ENCODE measurements around the gene FECH.
"Not testable (repeated sequence)": the region's sequence is repeated elsewhere in the genome, so short reads cannot be mapped to it uniquely, and the experiment has no call there.

FECH gene

GRCh38 chr18:57586251-57587049, at the start of gene FECH:
FECH (minus strand) TSS chr18:57586702; CDS start chr18:57586620, 82 bp downstream.
- DNase-seq = peak; percentile 23

GRCh38 chr18:57635003-57635822, 48.7 kb upstream of the FECH start:
- DNase-seq = no peak

DNA sequence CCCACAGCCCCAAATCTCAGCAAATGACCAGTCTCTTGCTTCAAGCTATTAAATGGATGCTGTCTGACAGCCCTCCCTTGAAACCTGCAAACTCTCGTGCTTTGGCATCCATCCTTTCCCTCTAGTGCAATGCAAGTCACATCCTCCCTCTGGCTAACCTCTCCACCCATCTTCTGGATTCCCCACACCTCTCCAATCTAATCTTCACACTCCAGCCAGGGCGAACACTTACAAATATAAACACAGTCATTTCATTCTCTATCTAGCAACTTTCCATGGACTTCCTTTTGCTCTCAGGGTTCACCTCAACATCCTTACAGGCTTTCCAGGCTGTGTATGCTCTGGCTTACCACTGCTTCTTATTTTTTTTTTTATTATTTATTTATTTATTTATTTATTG, 45.2 kb upstream of the FECH start:
- no peak for DNase-seq

DNA sequence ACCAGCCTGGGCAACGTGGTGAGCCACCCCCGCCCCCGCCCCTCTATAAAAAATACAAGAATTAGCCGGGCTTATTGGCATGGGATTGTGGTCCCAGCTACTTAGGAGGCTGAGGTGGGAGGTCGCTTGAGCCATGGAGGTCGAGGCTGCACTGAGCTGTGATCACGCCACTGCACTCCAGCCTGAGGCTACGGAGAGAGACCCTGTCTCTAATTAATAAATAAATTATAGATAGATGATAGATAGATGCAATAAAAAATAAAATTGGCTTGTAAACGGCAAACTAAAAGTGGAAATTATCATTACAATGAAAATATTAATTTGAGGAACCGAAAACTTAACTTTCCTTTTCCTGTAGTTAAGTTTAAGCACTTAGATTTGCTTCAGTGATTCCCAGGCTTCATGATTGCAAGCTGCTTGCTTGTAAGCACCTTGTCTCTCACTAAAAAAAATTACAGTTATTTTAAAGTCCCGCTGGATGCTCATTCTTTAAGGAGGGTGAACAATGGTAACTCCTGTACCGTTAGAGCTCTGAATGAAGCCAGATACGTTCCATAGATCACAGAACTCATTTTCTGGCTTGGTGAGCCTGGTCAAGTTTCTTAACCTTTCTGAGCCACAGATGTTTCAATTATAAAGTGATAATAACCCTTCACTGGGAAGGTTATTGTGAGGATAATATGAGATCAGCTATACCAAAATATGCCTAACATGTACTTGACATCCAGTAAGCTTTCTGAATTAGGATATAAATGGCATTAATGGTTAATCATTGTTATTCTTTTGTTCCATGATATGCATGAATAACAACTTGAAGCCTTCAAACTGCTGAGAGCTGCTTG, 44.5 kb upstream of the FECH start:
- no peak for DNase-seq

DNA sequence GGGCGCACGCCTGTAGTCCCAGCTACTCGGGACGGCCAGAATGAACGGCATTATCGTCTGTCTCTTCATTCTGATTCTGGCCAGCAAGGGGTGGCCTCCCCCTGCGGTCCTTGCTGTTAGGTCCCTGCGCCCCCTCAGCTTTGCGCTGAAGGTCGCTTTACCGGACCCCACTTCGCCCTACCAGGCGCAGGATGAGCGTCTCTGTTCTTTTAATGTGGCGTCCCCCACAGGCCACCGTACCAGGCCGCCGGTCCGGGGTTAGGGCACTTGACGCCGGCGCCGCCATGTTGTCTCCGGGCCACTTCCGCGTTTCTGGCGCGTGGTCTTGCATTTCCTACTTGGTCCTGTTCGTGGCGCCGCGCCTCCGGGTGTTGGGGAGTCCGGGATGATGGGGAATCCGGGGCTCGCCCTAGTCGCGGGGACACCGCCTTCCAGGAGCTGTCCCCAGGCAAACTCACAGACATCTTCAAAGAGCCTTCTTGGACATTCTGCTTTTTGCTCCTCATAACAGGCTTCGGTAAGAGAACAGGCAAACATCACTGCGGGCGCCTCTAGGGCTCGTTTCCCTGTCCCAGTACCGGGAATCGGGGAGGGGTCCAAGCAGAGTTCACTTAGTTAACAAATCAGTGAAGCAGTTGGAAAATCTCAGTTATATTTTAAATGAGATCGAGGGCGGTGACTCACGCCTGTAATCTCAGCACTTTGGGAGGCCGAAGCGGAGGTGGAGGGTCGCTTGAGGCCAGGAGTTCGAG, 43.7 kb upstream of the FECH start:
- DNase-seq = peak; percentile 61

DNA sequence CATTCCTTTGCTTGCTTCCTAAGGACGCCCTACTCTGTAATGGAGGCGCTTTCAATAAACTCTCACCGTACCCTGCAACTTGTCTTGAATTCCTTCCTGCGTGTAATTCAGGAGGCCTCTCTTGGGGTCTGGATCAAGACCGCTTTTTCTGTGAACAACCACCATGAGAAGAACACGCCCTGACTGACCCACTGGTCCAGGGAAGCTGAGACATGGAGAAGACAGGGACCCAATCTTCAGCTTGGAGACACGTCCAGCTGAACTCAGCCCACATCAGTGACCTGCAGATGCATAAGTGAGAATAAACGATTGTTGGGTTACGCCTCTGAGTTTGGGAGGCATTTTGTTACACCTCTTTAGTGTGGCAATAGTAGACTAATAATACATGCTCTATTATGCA, 42.9 kb upstream of the FECH start:
- DNase-seq = no peak

- no peak for DNase-seq
Measured at GRCh38 chr18:57627488-57627887, 41.0 kb upstream of the FECH start.

- no peak for DNase-seq
Measured at GRCh38 chr18:57624988-57625387, 38.5 kb upstream of the FECH start.

GRCh38 chr18:57621246-57621604, 34.7 kb upstream of the FECH start:
- no peak for DNase-seq

GRCh38 chr18:57619876-57620275, 33.4 kb upstream of the FECH start:
- DNase-seq = no peak

DNA sequence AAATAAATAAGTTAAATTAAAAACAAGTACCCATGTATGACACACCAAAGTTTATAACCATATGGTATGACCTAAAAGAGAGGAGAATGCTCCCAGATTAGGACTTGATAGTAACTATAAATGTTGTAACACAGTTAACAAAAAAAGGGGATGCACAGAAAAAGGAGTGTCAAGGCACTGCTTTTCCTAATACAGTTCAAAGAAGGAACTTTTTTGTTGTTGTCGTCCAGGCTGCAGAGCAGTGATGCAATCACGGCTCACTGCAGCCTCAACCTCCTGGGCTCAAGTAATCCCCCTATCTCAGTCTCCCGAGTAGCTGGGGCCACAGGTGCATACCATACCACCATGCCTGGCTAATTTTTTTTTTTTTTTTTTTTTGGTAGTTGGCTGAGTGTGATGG, 32.4 kb upstream of the FECH start:
- no peak for DNase-seq

GRCh38 chr18:57603871-57604270, 17.4 kb upstream of the FECH start:
- DNase-seq = no peak

GRCh38 chr18:57595347-57595746, 8.8 kb upstream of the FECH start:
- no peak for DNase-seq

DNA sequence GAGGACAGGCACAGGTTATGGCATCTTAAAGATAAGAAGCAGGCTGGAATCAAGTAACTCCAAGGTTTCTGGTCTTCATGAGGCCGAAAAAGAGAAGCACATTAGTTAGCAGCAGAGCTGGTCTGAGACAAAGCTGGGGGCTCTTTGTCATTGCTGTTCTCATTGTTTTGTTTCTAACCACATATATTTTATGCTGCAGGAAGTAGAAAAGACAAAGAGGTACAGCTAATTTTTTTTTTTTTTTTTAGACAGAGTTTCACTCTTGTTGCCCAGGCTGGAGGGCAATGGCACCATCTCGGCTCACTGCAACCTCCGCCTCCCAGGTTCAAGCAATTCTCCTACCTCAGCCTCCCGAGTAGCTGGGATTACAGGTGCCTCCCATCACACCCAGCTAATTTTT, 6.2 kb upstream of the FECH start:
- DNase-seq = not testable (repeated sequence)

- no peak for DNase-seq
Measured at GRCh38 chr18:57589161-57589560, 2.7 kb upstream of the FECH start.

- DNase-seq = no peak
Measured at GRCh38 chr18:57587098-57587661, 678 bp upstream of the FECH start.

DNA sequence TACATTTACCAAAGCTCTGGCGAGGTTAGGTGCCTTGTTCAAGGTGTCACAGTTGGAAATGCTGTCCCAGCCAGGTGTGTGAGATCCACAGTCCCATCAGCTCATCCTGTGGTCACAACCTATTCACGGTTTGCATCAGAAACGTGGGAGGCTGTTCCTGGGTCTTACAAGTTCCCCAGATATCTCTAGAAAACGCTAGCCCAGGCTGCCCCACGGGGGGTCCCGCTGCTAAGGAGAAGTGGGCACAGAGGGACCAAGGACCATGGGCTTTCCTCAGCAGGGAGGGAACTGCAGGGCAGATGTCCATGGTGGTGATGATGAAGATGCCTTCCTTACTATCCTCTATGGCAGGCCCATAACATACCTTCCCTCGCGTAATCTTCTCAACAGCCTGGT, 649 bp downstream of the FECH start:
- no peak for DNase-seq

- no peak for DNase-seq
Measured at GRCh38 chr18:57585421-57585820, 1.1 kb downstream of the FECH start.

DNA sequence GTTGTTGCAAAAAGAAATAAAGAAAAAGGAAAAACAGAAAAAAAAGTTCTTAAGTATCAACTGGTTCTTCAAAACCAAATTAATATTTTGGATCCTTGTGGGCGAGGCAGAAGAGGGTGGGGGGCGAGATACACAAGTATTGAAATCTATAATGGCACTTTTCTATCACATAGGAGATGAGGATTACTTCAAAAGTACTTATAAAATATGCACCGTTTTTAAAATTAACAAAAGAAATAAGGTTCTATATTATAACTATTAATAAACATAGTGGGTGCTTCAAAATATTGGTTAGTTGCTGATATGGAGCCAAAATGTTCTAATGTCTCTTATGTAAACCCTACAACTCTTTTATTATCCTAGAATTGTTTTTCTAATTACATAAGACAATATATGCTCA, 2.1 kb downstream of the FECH start:
- DNase-seq = no peak

- no peak for DNase-seq
Measured at GRCh38 chr18:57583297-57583835, 3.1 kb downstream of the FECH start.

DNA sequence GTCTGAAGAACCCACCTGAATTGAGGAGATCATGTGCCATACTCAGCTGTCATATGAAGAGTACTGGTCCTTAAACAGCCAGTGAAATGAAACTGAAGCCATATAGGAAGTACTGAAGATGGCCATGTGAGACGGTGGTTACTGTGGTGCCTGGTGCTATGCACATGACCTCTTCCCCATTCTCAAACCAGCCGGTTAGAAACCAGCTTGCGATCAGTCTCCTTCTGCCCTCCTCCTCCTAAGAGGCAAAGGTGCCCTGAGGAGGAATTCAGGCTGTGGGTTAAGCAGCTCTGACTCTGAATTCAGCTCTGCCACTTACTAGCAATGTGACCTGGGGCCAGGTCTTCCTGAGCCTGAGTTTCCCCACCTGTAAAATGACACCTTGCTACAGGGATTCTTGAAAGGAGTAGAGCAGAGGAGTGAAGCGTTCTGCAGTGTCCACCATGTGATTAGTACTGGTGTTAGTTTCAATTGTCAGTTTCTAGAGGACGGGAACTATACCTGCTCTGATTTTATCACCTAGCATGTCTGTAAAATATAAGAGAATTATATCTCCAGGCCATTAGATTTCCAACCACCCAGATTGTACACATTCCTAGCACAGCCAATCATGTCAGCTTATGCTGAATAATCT, 5.1 kb downstream of the FECH start:
- DNase-seq = no peak

Data from GOT3 (cell line).